ENCODE results near the gene CTSE.

Gene CTSE

GRCh38 chr1:205959789-205960188 is 63.9 kb downstream of the CTSE start:
- H3K36me3 ChIP-seq (ENCODE audit: control insufficient read depth, insufficient read depth, low read length), result no peaks in the 10 kb centered on the region
- H3K4me1 ChIP-seq (ENCODE audit: control insufficient read depth, insufficient read depth, low read length), result peaks cover 2% of the 10 kb centered on the region; the same call in 1 of the 2 replicates
- no peak overlapping the region for H3K4me3 ChIP-seq (ENCODE audit: low read length)
- no peaks in the 10 kb centered on the region for H3K27me3 ChIP-seq (ENCODE audit: control insufficient read depth, insufficient read depth, low read length)
- WGBS (ENCODE audit: insufficient coverage, insufficient read length), result no CpG with 5 or more reads among the region's 4 CpGs
- DNase-seq (ENCODE audit: low read depth, low spot score), result no peak
- H3K27ac ChIP-seq (ENCODE audit: low read length), result no peak overlapping the region
- no peaks in the 10 kb centered on the region for H3K9me3 ChIP-seq (ENCODE audit: control insufficient read depth, insufficient read depth, low read length)
